Epithelial cell of esophagus (primary cell): ENCODE measurements around the gene TPCN1.

Source experiments
- DNase-seq: peaks from one replicate; pipeline ENCODE4 v3.0.0; 2010; ENCODE audit warnings: low read depth
- H3K4me3 ChIP-seq: 2 replicates; pipeline ENCODE4 v1.5.1; 2011; ENCODE audit warnings: mild to moderate bottlenecking, low read length, control low read depth
- TF ChIP-seq, protein P1 (sequence below): IDR thresholded peaks from 2 replicates; pipeline ENCODE4 v1.5.1; 2011; ENCODE audit warnings: low read depth, mild to moderate bottlenecking, low read length, control low read depth, inconsistent platforms; ENCODE audit not compliant: insufficient read depth; ENCODE audit errors: missing control alignments

TPCN1 gene

GRCh38 chr12:113332688-113333417, 111.6 kb downstream of the TPCN1 start:
- DNase-seq, result no peak
- TF ChIP-seq, protein P1, sequence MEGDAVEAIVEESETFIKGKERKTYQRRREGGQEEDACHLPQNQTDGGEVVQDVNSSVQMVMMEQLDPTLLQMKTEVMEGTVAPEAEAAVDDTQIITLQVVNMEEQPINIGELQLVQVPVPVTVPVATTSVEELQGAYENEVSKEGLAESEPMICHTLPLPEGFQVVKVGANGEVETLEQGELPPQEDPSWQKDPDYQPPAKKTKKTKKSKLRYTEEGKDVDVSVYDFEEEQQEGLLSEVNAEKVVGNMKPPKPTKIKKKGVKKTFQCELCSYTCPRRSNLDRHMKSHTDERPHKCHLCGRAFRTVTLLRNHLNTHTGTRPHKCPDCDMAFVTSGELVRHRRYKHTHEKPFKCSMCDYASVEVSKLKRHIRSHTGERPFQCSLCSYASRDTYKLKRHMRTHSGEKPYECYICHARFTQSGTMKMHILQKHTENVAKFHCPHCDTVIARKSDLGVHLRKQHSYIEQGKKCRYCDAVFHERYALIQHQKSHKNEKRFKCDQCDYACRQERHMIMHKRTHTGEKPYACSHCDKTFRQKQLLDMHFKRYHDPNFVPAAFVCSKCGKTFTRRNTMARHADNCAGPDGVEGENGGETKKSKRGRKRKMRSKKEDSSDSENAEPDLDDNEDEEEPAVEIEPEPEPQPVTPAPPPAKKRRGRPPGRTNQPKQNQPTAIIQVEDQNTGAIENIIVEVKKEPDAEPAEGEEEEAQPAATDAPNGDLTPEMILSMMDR, result no peak
- no peak overlapping the region for H3K4me3 ChIP-seq

GRCh38 chr12:113333418-113333750, 112.1 kb downstream of the TPCN1 start:
- no peak for DNase-seq
- TF ChIP-seq, protein P1, result no peak
- H3K4me3 ChIP-seq, result no peak overlapping the region

DNA sequence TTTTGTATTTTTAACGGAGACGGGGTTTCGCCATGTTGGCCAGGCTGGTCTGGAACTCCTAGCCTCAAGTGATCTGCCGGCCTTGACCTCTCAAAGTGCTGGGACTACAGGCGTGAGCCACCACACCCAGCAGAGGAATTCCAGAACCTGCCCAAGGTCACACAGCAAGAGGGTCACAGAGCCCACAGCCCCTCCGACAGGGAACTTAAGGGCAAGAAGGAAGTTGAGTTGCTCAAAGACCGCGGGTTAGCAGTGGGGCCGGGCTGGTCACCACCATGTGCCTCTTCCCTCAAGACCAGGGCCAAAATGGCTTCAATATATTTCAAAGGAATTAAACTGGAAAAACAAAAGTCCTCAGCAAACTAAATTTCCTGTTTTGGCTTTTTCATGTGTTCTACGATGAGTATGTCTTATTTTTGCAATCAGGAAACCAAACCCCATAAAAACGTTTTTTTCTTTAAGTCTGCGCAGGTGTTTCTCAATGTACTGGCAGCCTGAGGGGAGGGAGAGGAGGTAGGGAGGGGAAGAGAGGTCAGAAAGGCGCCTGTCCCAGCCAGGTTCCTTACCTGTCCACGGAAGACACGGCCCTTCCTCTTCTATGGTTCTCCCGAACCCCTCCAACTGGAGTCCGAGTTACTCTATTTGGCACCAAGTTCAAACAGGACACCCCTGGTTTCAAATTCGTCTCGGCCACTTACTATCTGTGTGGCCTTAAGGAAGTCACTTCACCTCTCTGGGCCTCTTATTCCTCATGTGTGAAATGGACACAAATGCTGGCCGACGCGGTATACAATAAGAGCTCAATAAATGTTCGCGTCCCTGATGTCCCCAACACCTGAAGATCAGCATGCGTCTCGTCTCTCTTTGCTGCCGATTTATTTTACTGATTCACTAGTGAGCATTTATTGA, 112.9 kb downstream of the TPCN1 start:
- peak; percentile 30 for DNase-seq
- TF ChIP-seq, protein P1, result no peak
- H3K4me3 ChIP-seq, result peak overlapping the region; percentile 71

DNA sequence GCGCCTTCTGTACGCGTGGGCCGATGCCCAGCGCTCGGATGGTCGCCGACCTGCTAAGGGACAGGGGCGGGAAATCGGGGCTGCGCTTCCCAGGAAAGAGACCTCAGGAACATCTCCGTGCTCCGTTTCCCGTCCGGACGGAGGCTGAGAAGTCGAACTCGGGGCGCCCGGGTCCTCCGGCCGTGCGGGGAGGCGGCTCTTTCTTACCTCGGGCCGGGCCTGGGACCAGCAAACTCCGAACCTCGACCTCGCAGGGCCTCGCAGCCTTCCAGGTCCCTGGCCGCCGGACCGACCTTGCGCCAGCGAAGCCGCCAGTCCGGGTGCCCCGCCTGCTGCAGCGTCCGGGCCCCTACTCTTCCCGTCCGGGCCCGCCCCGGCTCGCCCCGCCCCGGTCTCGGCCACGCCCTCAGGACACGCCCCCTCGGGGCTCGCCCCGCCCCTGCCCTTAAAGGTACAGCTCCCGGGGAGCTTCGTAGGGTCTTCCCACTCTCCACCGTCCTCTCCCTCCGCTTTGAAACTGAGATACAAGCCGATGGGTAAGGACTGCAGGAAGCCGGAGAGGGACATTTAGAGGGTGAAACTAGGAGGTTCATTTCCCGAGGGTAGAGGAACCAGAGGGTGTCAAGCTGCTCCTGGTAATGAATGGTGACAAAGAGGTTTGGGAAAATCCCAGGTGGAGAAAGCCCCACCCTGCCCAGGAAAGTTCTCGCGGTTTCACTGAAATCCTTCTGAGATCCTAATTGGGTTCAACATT, 113.7 kb downstream of the TPCN1 start, which contains the start of gene SLC8B1:
Gene SLC8B1, minus strand, starts transcription at position 324 of the 754 bp plus-strand sequence. CDS start 2,231 bp downstream, outside the sequence.
- TF ChIP-seq, protein P1, result no peak
- peak; percentile 84 for DNase-seq
- H3K4me3 ChIP-seq, result peak within 1 kb of the TSS; percentile 71

DNA sequence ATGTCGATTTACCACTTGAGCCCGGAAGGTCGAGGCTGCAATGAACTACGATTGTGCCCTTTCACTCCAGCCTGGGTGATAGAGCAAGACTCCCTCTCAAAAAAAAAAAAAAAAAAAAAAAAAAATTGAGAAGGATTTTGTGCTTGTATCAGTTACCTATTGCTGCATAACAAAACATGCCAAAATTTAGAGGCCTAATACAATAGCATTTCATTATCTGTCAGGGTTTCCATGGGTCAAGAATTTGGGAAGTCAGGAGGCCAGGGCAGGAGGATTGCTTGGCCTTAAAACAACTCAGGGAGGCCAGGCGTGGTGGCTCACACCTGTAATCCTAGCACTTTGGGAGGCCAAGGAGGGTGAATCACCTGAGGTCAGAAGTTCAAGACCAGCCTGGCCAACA, 118.3 kb downstream of the TPCN1 start:
- TF ChIP-seq, protein P1, result no peak
- DNase-seq, result no peak
- H3K4me3 ChIP-seq, result no peak overlapping the region

DNA sequence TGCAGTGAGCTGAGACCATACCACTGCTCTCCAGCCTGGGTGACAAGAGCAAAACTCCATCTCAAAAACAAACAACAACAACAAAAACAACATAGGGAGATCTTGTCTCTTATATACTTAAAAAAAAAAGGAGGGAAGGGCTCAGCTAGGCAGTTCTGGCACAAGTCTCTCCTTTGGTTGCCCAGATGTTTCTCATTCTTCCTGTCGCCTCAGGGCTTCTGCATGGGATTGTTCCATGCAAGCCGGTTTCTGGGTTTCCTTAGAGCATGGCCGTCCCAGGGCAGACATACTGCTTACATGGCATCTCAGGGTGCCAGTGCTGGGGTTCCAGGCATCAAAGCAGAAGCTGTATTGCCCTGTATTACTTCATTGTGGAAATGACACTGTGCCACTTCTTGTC, 118.8 kb downstream of the TPCN1 start:
- no peak for DNase-seq
- H3K4me3 ChIP-seq, result no peak overlapping the region
- TF ChIP-seq, protein P1, result no peak
